ENCODE results near the gene PLPPR2.
"Not testable (repeated sequence)": the region's sequence is repeated elsewhere in the genome, so short reads cannot be mapped to it uniquely, and the experiment has no call there.

The PLPPR2 gene

GRCh38 chr19:11397089-11397610 is 41.9 kb downstream of the PLPPR2 start:
- no peak for DNase-seq (ENCODE audit: low read depth in 2 of 2)

- DNase-seq (ENCODE audit: low read depth in 2 of 2): no peak
Observed at GRCh38 chr19:11399667-11400066, 44.4 kb downstream of the PLPPR2 start.

- DNase-seq (ENCODE audit: low read depth in 2 of 2): no peak
Observed at GRCh38 chr19:11400798-11401197, 45.6 kb downstream of the PLPPR2 start.

GRCh38 chr19:11401808-11402543 is 46.7 kb downstream of the PLPPR2 start:
- no peak for DNase-seq (ENCODE audit: low read depth in 2 of 2)

- DNase-seq (ENCODE audit: low read depth in 2 of 2): no peak
Observed at GRCh38 chr19:11404588-11405222, 49.5 kb downstream of the PLPPR2 start.

- no peak for DNase-seq (ENCODE audit: low read depth in 2 of 2)
Observed at GRCh38 chr19:11405846-11406643, 50.8 kb downstream of the PLPPR2 start.

GRCh38 chr19:11406703-11407236 is 51.5 kb downstream of the PLPPR2 start:
- DNase-seq (ENCODE audit: low read depth in 2 of 2): not testable (repeated sequence)

GRCh38 chr19:11408591-11408990 is 53.4 kb downstream of the PLPPR2 start:
- no peak for DNase-seq (ENCODE audit: low read depth in 2 of 2)

- DNase-seq (ENCODE audit: low read depth in 2 of 2): no peak
Observed at GRCh38 chr19:11410682-11411081, 55.5 kb downstream of the PLPPR2 start.

GRCh38 chr19:11414544-11414943 is 59.3 kb downstream of the PLPPR2 start:
- no peak for DNase-seq (ENCODE audit: low read depth in 2 of 2)

All from stimulated activated CD8-positive, alpha-beta memory T cell treated with anti-CD3 and anti-CD28 coated beads, Interleukin-15, amount 100 ng/mL, for 4 hours (primary cell).